ENCODE results near the gene CATSPERE.
"Not testable (repeated sequence)": the region's sequence is repeated elsewhere in the genome, so short reads cannot be mapped to it uniquely, and the experiment has no call there.

CATSPERE gene

GRCh38 chr1:244449936-244450508 lies 11.1 kb upstream of the CATSPERE start:
- Histone ChIP-seq H3K4me3 (ENCODE audit: low read length) (peak overlapping the region; percentile 98), H3K36me3 (ENCODE audit: insufficient read depth, low read length) (peaks cover 3% of the 10 kb centered on the region), H3K4me1 (ENCODE audit: control insufficient read depth, insufficient read depth, low read length) (peaks cover 30% of the 10 kb centered on the region), H3K9ac (ENCODE audit: low read depth, low read length) (peak overlapping the region; percentile 99), H3K4me2 (ENCODE audit: low read length) (peak overlapping the region; percentile 94), H3K9me3 (replicated peaks; ENCODE audit: low read length) (no peaks in the 10 kb centered on the region), H3K27me3 (ENCODE audit: control insufficient read depth, insufficient read depth, low read length) (no peaks in the 10 kb centered on the region)

- Histone ChIP-seq H3K4me2 (ENCODE audit: low read length) (peak overlapping the region; percentile 94), H3K4me3 (ENCODE audit: low read length) (peak overlapping the region; percentile 98), H3K27me3 (ENCODE audit: control insufficient read depth, insufficient read depth, low read length) (no peaks in the 10 kb centered on the region), H3K9ac (ENCODE audit: low read depth, low read length) (peak overlapping the region; percentile 99), H3K4me1 (ENCODE audit: control insufficient read depth, insufficient read depth, low read length) (peaks cover 21% of the 10 kb centered on the region), H3K9me3 (replicated peaks; ENCODE audit: low read length) (no peaks in the 10 kb centered on the region), H3K36me3 (ENCODE audit: insufficient read depth, low read length) (peaks cover 3% of the 10 kb centered on the region)
Observed at GRCh38 chr1:244450597-244451538, 10.2 kb upstream of the CATSPERE start.

- Histone ChIP-seq H3K9ac (ENCODE audit: low read depth, low read length) (peak within 1 kb of the TSS; percentile 99), H3K36me3 (ENCODE audit: insufficient read depth, low read length) (peaks cover 3% of the 10 kb centered on the region), H3K4me1 (ENCODE audit: control insufficient read depth, insufficient read depth, low read length) (peaks cover 19% of the 10 kb centered on the region), H3K9me3 (replicated peaks; ENCODE audit: low read length) (no peaks in the 10 kb centered on the region), H3K4me2 (ENCODE audit: low read length) (peak within 1 kb of the TSS; percentile 94), H3K27me3 (ENCODE audit: control insufficient read depth, insufficient read depth, low read length) (no peaks in the 10 kb centered on the region), H3K4me3 (ENCODE audit: low read length) (peak within 1 kb of the TSS; percentile 98)
Observed at GRCh38 chr1:244451539-244451950, 9.5 kb upstream of the CATSPERE start, which contains the start of gene ADSS2. Gene ADSS2 (minus strand): TSS chr1:244451909. CDS start chr1:244451817, 92 bp downstream.

- Histone ChIP-seq H3K4me3 (ENCODE audit: low read length) (peak overlapping the region; percentile 98), H3K9me3 (replicated peaks; ENCODE audit: low read length) (no peaks in the 10 kb centered on the region), H3K4me1 (ENCODE audit: control insufficient read depth, insufficient read depth, low read length) (peaks cover 19% of the 10 kb centered on the region), H3K36me3 (ENCODE audit: insufficient read depth, low read length) (peaks cover 3% of the 10 kb centered on the region), H3K9ac (ENCODE audit: low read depth, low read length) (peak overlapping the region; percentile 66), H3K4me2 (ENCODE audit: low read length) (peak overlapping the region; percentile 80), H3K27me3 (ENCODE audit: control insufficient read depth, insufficient read depth, low read length) (no peaks in the 10 kb centered on the region)
Observed at GRCh38 chr1:244451951-244452795, 8.9 kb upstream of the CATSPERE start.

- Histone ChIP-seq H3K4me2 (ENCODE audit: low read length) (no peak overlapping the region), H3K27me3 (ENCODE audit: control insufficient read depth, insufficient read depth, low read length) (no peaks in the 10 kb centered on the region), H3K36me3 (ENCODE audit: insufficient read depth, low read length) (peaks cover 3% of the 10 kb centered on the region), H3K4me1 (ENCODE audit: control insufficient read depth, insufficient read depth, low read length) (peaks cover 10% of the 10 kb centered on the region), H3K9me3 (replicated peaks; ENCODE audit: low read length) (no peaks in the 10 kb centered on the region), H3K9ac (ENCODE audit: low read depth, low read length) (no peak overlapping the region), H3K4me3 (ENCODE audit: low read length) (no peak overlapping the region)
Observed at GRCh38 chr1:244454412-244454811, 6.7 kb upstream of the CATSPERE start.

- Histone ChIP-seq H3K36me3 (ENCODE audit: insufficient read depth, low read length) (no peaks in the 10 kb centered on the region), H3K4me1 (ENCODE audit: control insufficient read depth, insufficient read depth, low read length) (peaks cover 10% of the 10 kb centered on the region), H3K27me3 (ENCODE audit: control insufficient read depth, insufficient read depth, low read length) (no peaks in the 10 kb centered on the region), H3K9me3 (replicated peaks; ENCODE audit: low read length) (no peaks in the 10 kb centered on the region), H3K9ac (ENCODE audit: low read depth, low read length) (no peak overlapping the region), H3K4me3 (ENCODE audit: low read length) (no peak overlapping the region), H3K4me2 (ENCODE audit: low read length) (no peak overlapping the region)
Observed at GRCh38 chr1:244456586-244456985, 4.5 kb upstream of the CATSPERE start.

- Histone ChIP-seq H3K4me2 (ENCODE audit: low read length) (no peak overlapping the region), H3K4me3 (ENCODE audit: low read length) (no peak overlapping the region), H3K4me1 (ENCODE audit: control insufficient read depth, insufficient read depth, low read length) (peaks cover 11% of the 10 kb centered on the region), H3K9me3 (replicated peaks; ENCODE audit: low read length) (no peaks in the 10 kb centered on the region), H3K9ac (ENCODE audit: low read depth, low read length) (no peak overlapping the region), H3K27me3 (ENCODE audit: control insufficient read depth, insufficient read depth, low read length) (no peaks in the 10 kb centered on the region), H3K36me3 (ENCODE audit: insufficient read depth, low read length) (no peaks in the 10 kb centered on the region)
Observed at GRCh38 chr1:244458781-244459180, 2.3 kb upstream of the CATSPERE start.

- Histone ChIP-seq H3K9me3 (replicated peaks; ENCODE audit: low read length) (no peaks in the 10 kb centered on the region), H3K36me3 (ENCODE audit: insufficient read depth, low read length) (no peaks in the 10 kb centered on the region), H3K4me3 (ENCODE audit: low read length) (no peak overlapping the region), H3K27me3 (ENCODE audit: control insufficient read depth, insufficient read depth, low read length) (no peaks in the 10 kb centered on the region), H3K9ac (ENCODE audit: low read depth, low read length) (no peak overlapping the region), H3K4me1 (ENCODE audit: control insufficient read depth, insufficient read depth, low read length) (peaks cover 11% of the 10 kb centered on the region), H3K4me2 (ENCODE audit: low read length) (no peak overlapping the region)
Observed at GRCh38 chr1:244460197-244460596, 876 bp upstream of the CATSPERE start.

GRCh38 chr1:244466724-244467123 lies 5.7 kb downstream of the CATSPERE start:
- H3K4me2 ChIP-seq (ENCODE audit: low read length) = no peak overlapping the region
- H3K9ac ChIP-seq (ENCODE audit: low read depth, low read length) = no peak overlapping the region
- no peaks in the 10 kb centered on the region for H3K36me3 ChIP-seq (ENCODE audit: insufficient read depth, low read length)
- H3K4me3 ChIP-seq (ENCODE audit: low read length) = no peak overlapping the region
- no peaks in the 10 kb centered on the region for H3K9me3 ChIP-seq (replicated peaks; ENCODE audit: low read length)
- H3K27me3 ChIP-seq (ENCODE audit: control insufficient read depth, insufficient read depth, low read length) = no peaks in the 10 kb centered on the region
- H3K4me1 ChIP-seq (ENCODE audit: control insufficient read depth, insufficient read depth, low read length) = no peaks in the 10 kb centered on the region

GRCh38 chr1:244473059-244473605 lies 12.1 kb downstream of the CATSPERE start:
- H3K4me3 ChIP-seq (ENCODE audit: low read length) = no peak overlapping the region
- no peaks in the 10 kb centered on the region for H3K9me3 ChIP-seq (replicated peaks; ENCODE audit: low read length)
- H3K36me3 ChIP-seq (ENCODE audit: insufficient read depth, low read length) = no peaks in the 10 kb centered on the region
- no peaks in the 10 kb centered on the region for H3K4me1 ChIP-seq (ENCODE audit: control insufficient read depth, insufficient read depth, low read length)
- H3K27me3 ChIP-seq (ENCODE audit: control insufficient read depth, insufficient read depth, low read length) = no peaks in the 10 kb centered on the region
- H3K4me2 ChIP-seq (ENCODE audit: low read length) = no peak overlapping the region
- H3K9ac ChIP-seq (ENCODE audit: low read depth, low read length) = no peak overlapping the region

- not testable (repeated sequence) for H3K4me3 ChIP-seq (ENCODE audit: low read length); H3K4me1 ChIP-seq (ENCODE audit: control insufficient read depth, insufficient read depth, low read length); H3K9ac ChIP-seq (ENCODE audit: low read depth, low read length); H3K27me3 ChIP-seq (ENCODE audit: control insufficient read depth, insufficient read depth, low read length); H3K36me3 ChIP-seq (ENCODE audit: insufficient read depth, low read length); H3K4me2 ChIP-seq (ENCODE audit: low read length); H3K9me3 ChIP-seq (replicated peaks; ENCODE audit: low read length)
Observed at GRCh38 chr1:244484971-244485370, 23.9 kb downstream of the CATSPERE start.

Measured in skeletal muscle satellite cell (primary cell).